Lower leg skin (tissue), 3 donors: Measurements from ENCODE around the gene STAU1.

Experiments
- CTCF ChIP-seq, 3 donors: fragments of 450-650 bp; IDR thresholded peaks; one replicate each; pipeline ENCODE4 v1.5.1; 2016; ENCODE audit warnings: antibody characterized with exemption in 3 of 3, mild to moderate bottlenecking in 3 of 3, moderate library complexity in 2 of 3
- POLR2A ChIP-seq, 2 donors: fragments of 450-650 bp; IDR thresholded peaks; one replicate each; pipeline ENCODE4 v1.6.1; 2016 to 2017; ENCODE audit warnings: antibody characterized with exemption in 2 of 2, mild to moderate bottlenecking in 1 of 2, moderate library complexity in 1 of 2

- TF ChIP-seq CTCF (IDR thresholded peaks at IDR 0.05) (no peak), POLR2A (IDR thresholded peaks at IDR 0.05) (no peak)
Observed at GRCh38 chr20:49231471-49231870, 43.3 kb upstream of the STAU1 start.
